ENCODE measurements around the gene SLCO6A1. TPM values are rescaled to one million over a fixed set of nuclear protein-coding genes. Genes with fewer than 3 reads are reported as not detected.

Gene SLCO6A1
- total and polyA plus RNA-seq, 10 donors = not detected

GRCh38 chr5:102542057-102542456 is 43.3 kb upstream of the SLCO6A1 start:
- TF ChIP-seq CTCF (IDR thresholded peaks at IDR 0.05 in 8 of 11, conservative IDR thresholded peaks at IDR 0.05 in 3 of 11) = no peak
- TF ChIP-seq POLR2A (IDR thresholded peaks at IDR 0.05) = no peak
- no peak for TF ChIP-seq POLR2AphosphoS5 (IDR thresholded peaks at IDR 0.05)
- WGBS, 5 donors = 11 to 38% (median 18%) methylated on average over 1 of the region's 1 CpG

GRCh38 chr5:102539996-102540728 is 41.4 kb upstream of the SLCO6A1 start:
- H3K4me1 ChIP-seq = no peaks in the 10 kb centered on the region
- peaks cover 0 to 3% (median 0%) of the 10 kb centered on the region in 8 donors for H3K9me3 ChIP-seq
- no peak overlapping the region for H3K27ac ChIP-seq
- intact Hi-C loops (cut with DNase I; ENCODE audit: low total_unique reads) = no loop called here
- no peak overlapping the region for H3K4me3 ChIP-seq
- no peaks in the 10 kb centered on the region for H3K36me3 ChIP-seq
- DNase-seq = no peak
- no peak for TF ChIP-seq POLR2A (IDR thresholded peaks at IDR 0.05)
- no peak for TF ChIP-seq CTCF (IDR thresholded peaks at IDR 0.05 in 8 of 11, conservative IDR thresholded peaks at IDR 0.05 in 3 of 11)
- no peak for TF ChIP-seq POLR2AphosphoS5 (IDR thresholded peaks at IDR 0.05)
- no peaks in the 10 kb centered on the region for H3K27me3 ChIP-seq (replicated peaks in 1 of 7)
- WGBS, 5 donors = 71 to 85% (median 77%) methylated on average over 5 of the region's 5 CpGs

More at GRCh38 chr5:102542057-102542456, 43.3 kb upstream of the SLCO6A1 start:
- H3K4me3 ChIP-seq = no peak overlapping the region
- DNase-seq = no peak
- H3K27me3 ChIP-seq (replicated peaks in 1 of 7) = no peaks in the 10 kb centered on the region
- no peaks in the 10 kb centered on the region for H3K36me3 ChIP-seq
- no peak overlapping the region for H3K27ac ChIP-seq
- intact Hi-C loops (cut with DNase I; ENCODE audit: low total_unique reads) = no loop called here
- H3K4me1 ChIP-seq = no peaks in the 10 kb centered on the region
- H3K9me3 ChIP-seq = peaks cover 0 to 3% (median 0%) of the 10 kb centered on the region in 8 donors

- DNase-seq = no peak
- no peak overlapping the region for H3K27ac ChIP-seq
- H3K36me3 ChIP-seq = no peaks in the 10 kb centered on the region
- TF ChIP-seq CTCF (IDR thresholded peaks at IDR 0.05 in 8 of 11, conservative IDR thresholded peaks at IDR 0.05 in 3 of 11) (no peak), POLR2AphosphoS5 (IDR thresholded peaks at IDR 0.05) (no peak), POLR2A (IDR thresholded peaks at IDR 0.05) (no peak)
- intact Hi-C loops (cut with DNase I; ENCODE audit: low total_unique reads) = no loop called here
- no peaks in the 10 kb centered on the region for H3K4me1 ChIP-seq
- 61 to 74% (median 68%) methylated on average over 1 of the region's 1 CpG for WGBS, 5 donors
- H3K9me3 ChIP-seq = peaks cover 0 to 3% (median 0%) of the 10 kb centered on the region in 8 donors
- no peak overlapping the region for H3K4me3 ChIP-seq
- H3K27me3 ChIP-seq (replicated peaks in 1 of 7) = no peaks in the 10 kb centered on the region
These were observed 40.8 kb upstream of the SLCO6A1 start for GRCh38 chr5:102539562-102539961.

- Histone ChIP-seq H3K4me1 (peaks cover 0 to 1% (median 0%) of the 10 kb centered on the region in 6 donors), H3K27ac (no peak overlapping the region), H3K9me3 (peaks cover 0 to 3% (median 0%) of the 10 kb centered on the region in 8 donors), H3K27me3 (replicated peaks in 1 of 7) (no peaks in the 10 kb centered on the region), H3K4me3 (no peak overlapping the region), H3K36me3 (no peaks in the 10 kb centered on the region)
- WGBS, 5 donors = 60 to 81% (median 74%) methylated on average over 1 of the region's 1 CpG
- intact Hi-C loops (cut with DNase I; ENCODE audit: low total_unique reads) = no loop called here
- TF ChIP-seq CTCF (IDR thresholded peaks at IDR 0.05 in 8 of 11, conservative IDR thresholded peaks at IDR 0.05 in 3 of 11) = no peak
- TF ChIP-seq POLR2AphosphoS5 (IDR thresholded peaks at IDR 0.05) = no peak
- no peak for TF ChIP-seq POLR2A (IDR thresholded peaks at IDR 0.05)
- DNase-seq = no peak
These were observed 38.2 kb upstream of the SLCO6A1 start for GRCh38 chr5:102537011-102537410.

All from spleen (tissue), 11 donors.